ENCODE results near the gene CYS1. TPM values are rescaled to one million over a fixed set of nuclear protein-coding genes. Genes with fewer than 3 reads are reported as not detected.

Gene CYS1
- total RNA-seq, 4 donors from 2014 or later: 0.59 to 47.2 (median 2.7) TPM

DNA sequence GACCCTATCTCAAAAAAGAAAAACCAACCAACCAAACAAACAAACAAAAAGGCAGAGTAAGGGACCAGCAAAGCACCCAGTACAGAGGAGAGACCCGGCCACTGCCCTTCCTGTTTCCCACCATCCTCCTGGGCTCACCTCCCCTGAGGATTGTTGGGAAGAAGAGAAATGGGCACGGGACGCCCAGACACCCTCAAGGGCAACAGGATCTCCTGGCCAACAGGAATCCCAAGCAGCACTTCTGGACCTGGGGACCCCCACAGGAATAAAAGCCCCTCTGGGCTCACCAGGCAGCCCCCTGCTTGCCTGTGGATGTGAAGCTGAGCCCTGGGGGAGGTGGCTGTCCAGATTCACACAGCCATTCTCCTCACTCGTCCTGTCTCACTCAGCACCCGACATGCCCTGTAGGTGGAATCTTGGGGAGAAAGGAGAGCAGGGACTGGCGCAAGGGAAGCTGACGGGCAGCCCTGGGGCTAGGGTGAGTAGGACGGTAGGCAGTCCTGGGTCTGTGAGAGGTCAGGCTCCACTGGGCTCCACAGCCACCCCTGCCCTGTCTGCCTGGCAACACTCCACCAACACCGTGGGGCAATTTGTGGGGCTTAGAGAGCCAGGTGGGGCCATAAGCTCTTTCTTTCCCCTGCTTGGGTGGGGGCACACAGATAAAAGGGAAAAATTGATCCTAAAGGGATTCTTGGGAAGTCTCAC, 18.8 kb downstream of the CYS1 start:
- H3K27ac ChIP-seq: peak overlapping the region in 1 of 3 donors; percentile 24
- H3K27me3 ChIP-seq: no peaks in the 10 kb centered on the region
- H3K36me3 ChIP-seq: peaks cover 0 to 5% of the 10 kb centered on the region in 2 donors
- no peak for DNase-seq
- TF ChIP-seq POLR2A (IDR thresholded peaks at IDR 0.05): no peak
- no peak for TF ChIP-seq CTCF (IDR thresholded peaks at IDR 0.05)
- H3K9me3 ChIP-seq: no peaks in the 10 kb centered on the region
- intact Hi-C loops (cut with DNase I): no loop called here
- peaks cover 5 to 13% of the 10 kb centered on the region in 2 donors for H3K4me1 ChIP-seq
- no peak overlapping the region for H3K4me3 ChIP-seq (replicated peaks in 1 of 3)
- 74 to 80% methylated on average over 7 to 9 of the region's 9 CpGs for WGBS, 2 donors

GRCh38 chr2:10059552-10060335, 20.5 kb downstream of the CYS1 start:
- H3K36me3 ChIP-seq: peaks cover 0 to 5% of the 10 kb centered on the region in 2 donors
- DNase-seq: no peak
- WGBS, 2 donors: 89 to 93% methylated on average over 10 to 14 of the region's 20 CpGs
- peaks cover 5 to 29% of the 10 kb centered on the region in 2 donors for H3K4me1 ChIP-seq
- TF ChIP-seq CTCF (IDR thresholded peaks at IDR 0.05) (no peak), POLR2A (IDR thresholded peaks at IDR 0.05) (no peak)
- no peak overlapping the region for H3K4me3 ChIP-seq (replicated peaks in 1 of 3)
- no peaks in the 10 kb centered on the region for H3K9me3 ChIP-seq
- H3K27ac ChIP-seq: no peak overlapping the region
- H3K27me3 ChIP-seq: no peaks in the 10 kb centered on the region
- intact Hi-C loops (cut with DNase I): no loop called here

DNA sequence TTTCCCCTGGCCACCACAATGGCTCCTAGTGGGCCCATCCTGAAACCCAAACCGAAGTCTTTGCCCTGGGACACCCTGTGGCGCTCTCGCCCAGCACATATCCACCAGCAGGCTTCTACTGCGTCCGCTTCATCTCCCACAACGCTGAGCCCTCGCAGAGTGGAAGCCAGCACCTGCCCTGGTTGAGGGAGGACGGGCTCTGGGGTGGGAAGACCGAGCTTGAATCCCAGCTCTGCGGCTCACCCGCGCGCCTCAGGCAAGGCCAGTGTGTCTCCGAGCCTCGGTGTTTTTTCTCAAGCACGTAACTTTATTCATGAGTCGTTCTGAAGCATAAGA, 21.2 kb downstream of the CYS1 start:
- no peak for TF ChIP-seq POLR2A (IDR thresholded peaks at IDR 0.05)
- no peak for TF ChIP-seq CTCF (IDR thresholded peaks at IDR 0.05)
- Histone ChIP-seq H3K27ac (no peak overlapping the region), H3K9me3 (no peaks in the 10 kb centered on the region), H3K4me1 (peaks cover 5 to 33% of the 10 kb centered on the region in 2 donors), H3K27me3 (no peaks in the 10 kb centered on the region), H3K36me3 (peaks cover 0 to 5% of the 10 kb centered on the region in 2 donors), H3K4me3 (replicated peaks in 1 of 3) (no peak overlapping the region)
- intact Hi-C loops (cut with DNase I): no loop called here
- DNase-seq: no peak
- 94 to 95% methylated on average over 17 of the region's 17 CpGs for WGBS, 2 donors

- Histone ChIP-seq H3K27ac (no peak overlapping the region), H3K9me3 (no peaks in the 10 kb centered on the region), H3K4me1 (peaks cover 5 to 33% of the 10 kb centered on the region in 2 donors), H3K27me3 (no peaks in the 10 kb centered on the region), H3K36me3 (peaks cover under 1 to 9% of the 10 kb centered on the region in 2 donors), H3K4me3 (replicated peaks in 1 of 3) (no peak overlapping the region)
- WGBS, 2 donors: 95 to 97% methylated on average over 11 to 24 of the region's 39 CpGs
- intact Hi-C loops (cut with DNase I): no loop called here
- DNase-seq: no peak
- TF ChIP-seq CTCF (IDR thresholded peaks at IDR 0.05): no peak
These were observed 21.8 kb downstream of the CYS1 start for GRCh38 chr2:10058251-10059015.
